ENCODE measurements around the gene UBAP1.
"Not testable (repeated sequence)": the region's sequence is repeated elsewhere in the genome, so short reads cannot be mapped to it uniquely, and the experiment has no call there.

- TF ChIP-seq CTCF, POLR2A (IDR thresholded peaks at IDR 0.05): not testable (repeated sequence)
Measured at GRCh38 chr9:34217015-34217414, 38.2 kb downstream of the UBAP1 start.
